ENCODE data around the gene METTL16. TPM values are rescaled to one million over a fixed set of nuclear protein-coding genes. Genes with fewer than 3 reads are reported as not detected.

The METTL16 gene
- total RNA-seq, 2 experiments from 2014 or later: 26.6 to 41.5 TPM

DNA sequence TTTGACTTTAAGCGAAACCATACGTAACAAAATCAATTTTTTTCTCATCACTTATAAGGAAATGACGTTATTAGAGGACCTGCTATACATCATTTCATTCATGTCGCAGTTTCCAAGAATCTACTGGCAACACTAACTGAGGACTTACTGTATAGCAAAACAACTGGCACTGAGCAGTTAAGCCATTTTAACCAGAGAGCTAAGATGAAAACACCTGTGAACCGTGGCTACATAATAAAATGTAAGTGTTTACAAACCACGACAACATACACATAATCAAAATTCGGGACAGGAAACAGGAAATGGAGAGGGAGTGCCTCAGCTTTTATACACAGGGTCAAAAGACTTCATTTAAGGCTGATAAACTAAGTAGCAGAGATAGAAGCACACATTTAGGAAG is 29.5 kb downstream of the METTL16 start:
- Histone ChIP-seq H3K79me2 (ENCODE audit: insufficient read depth, low read depth, low read length) (peaks cover 73% of the 10 kb centered on the region), H3K9me3 (ENCODE audit: low read length) (no peaks in the 10 kb centered on the region), H4K20me1 (ENCODE audit: insufficient read depth, low read length) (peaks cover 5% of the 10 kb centered on the region; the same call in 1 of the 2 replicates), H3K9me2 (ENCODE audit: insufficient read depth, low read length) (no peaks in the 10 kb centered on the region), H2AFZ (ENCODE audit: low read length) (no peak overlapping the region), H3K4me2 (ENCODE audit: low read length) (peak overlapping the region; percentile 30; the same call in 1 of the 2 replicates), H3K27ac (ENCODE audit: low read depth, low read length, poor library complexity, severe bottlenecking) (no peak overlapping the region), H3K4me3 (ENCODE audit: low read depth, low read length, poor library complexity, severe bottlenecking) (no peak overlapping the region), H3K4me1 (ENCODE audit: insufficient read depth, low read length, poor library complexity, severe bottlenecking) (peaks cover 13% of the 10 kb centered on the region), H3K36me3 (ENCODE audit: insufficient read depth, low read length) (peaks cover 49% of the 10 kb centered on the region)
- intact Hi-C loops (cut with micrococcal nuclease; ENCODE audit: unreplicated experiment): no loop called here
- CTCF ChIA-PET (ENCODE audit: unreplicated experiment): no interaction called here
- BruUV-seq (replicated peaks): no TSS peak
- no peak for TF ChIP-seq EZH2phosphoT487 (IDR thresholded peaks at IDR 0.05; ENCODE audit: borderline replicate concordance, low read depth, low read length)
- TF ChIP-seq, protein P1, sequence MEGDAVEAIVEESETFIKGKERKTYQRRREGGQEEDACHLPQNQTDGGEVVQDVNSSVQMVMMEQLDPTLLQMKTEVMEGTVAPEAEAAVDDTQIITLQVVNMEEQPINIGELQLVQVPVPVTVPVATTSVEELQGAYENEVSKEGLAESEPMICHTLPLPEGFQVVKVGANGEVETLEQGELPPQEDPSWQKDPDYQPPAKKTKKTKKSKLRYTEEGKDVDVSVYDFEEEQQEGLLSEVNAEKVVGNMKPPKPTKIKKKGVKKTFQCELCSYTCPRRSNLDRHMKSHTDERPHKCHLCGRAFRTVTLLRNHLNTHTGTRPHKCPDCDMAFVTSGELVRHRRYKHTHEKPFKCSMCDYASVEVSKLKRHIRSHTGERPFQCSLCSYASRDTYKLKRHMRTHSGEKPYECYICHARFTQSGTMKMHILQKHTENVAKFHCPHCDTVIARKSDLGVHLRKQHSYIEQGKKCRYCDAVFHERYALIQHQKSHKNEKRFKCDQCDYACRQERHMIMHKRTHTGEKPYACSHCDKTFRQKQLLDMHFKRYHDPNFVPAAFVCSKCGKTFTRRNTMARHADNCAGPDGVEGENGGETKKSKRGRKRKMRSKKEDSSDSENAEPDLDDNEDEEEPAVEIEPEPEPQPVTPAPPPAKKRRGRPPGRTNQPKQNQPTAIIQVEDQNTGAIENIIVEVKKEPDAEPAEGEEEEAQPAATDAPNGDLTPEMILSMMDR (conservative IDR thresholded peaks at IDR 0.05; ENCODE audit: low read length): no peak
- POLR2A ChIA-PET: no interaction called here
- no peak for DNase-seq (ENCODE audit: low spot score)

GRCh38 chr17:2481760-2482159 is 29.9 kb downstream of the METTL16 start:
- no peak overlapping the region for H3K27ac ChIP-seq (ENCODE audit: low read depth, low read length, poor library complexity, severe bottlenecking)
- peaks cover 5% of the 10 kb centered on the region; the same call in 1 of the 2 replicates for H4K20me1 ChIP-seq (ENCODE audit: insufficient read depth, low read length)
- H3K9me3 ChIP-seq (ENCODE audit: low read length): no peaks in the 10 kb centered on the region
- H3K36me3 ChIP-seq (ENCODE audit: insufficient read depth, low read length): peaks cover 51% of the 10 kb centered on the region
- ChIA-PET CTCF (ENCODE audit: unreplicated experiment) (no interaction called here), POLR2A (no interaction called here)
- peaks cover 69% of the 10 kb centered on the region for H3K79me2 ChIP-seq (ENCODE audit: insufficient read depth, low read depth, low read length)
- BruUV-seq (replicated peaks): no TSS peak
- peaks cover 13% of the 10 kb centered on the region for H3K4me1 ChIP-seq (ENCODE audit: insufficient read depth, low read length, poor library complexity, severe bottlenecking)
- intact Hi-C loops (cut with micrococcal nuclease; ENCODE audit: unreplicated experiment): no loop called here
- no peak for DNase-seq (ENCODE audit: low spot score)
- TF ChIP-seq, protein P1 (conservative IDR thresholded peaks at IDR 0.05; ENCODE audit: low read length): no peak
- no peak for TF ChIP-seq EZH2phosphoT487 (IDR thresholded peaks at IDR 0.05; ENCODE audit: borderline replicate concordance, low read depth, low read length)
- no peak overlapping the region for H2AFZ ChIP-seq (ENCODE audit: low read length)
- H3K9me2 ChIP-seq (ENCODE audit: insufficient read depth, low read length): no peaks in the 10 kb centered on the region
- no peak overlapping the region for H3K4me2 ChIP-seq (ENCODE audit: low read length)
- no peak overlapping the region for H3K4me3 ChIP-seq (ENCODE audit: low read depth, low read length, poor library complexity, severe bottlenecking)

DNA sequence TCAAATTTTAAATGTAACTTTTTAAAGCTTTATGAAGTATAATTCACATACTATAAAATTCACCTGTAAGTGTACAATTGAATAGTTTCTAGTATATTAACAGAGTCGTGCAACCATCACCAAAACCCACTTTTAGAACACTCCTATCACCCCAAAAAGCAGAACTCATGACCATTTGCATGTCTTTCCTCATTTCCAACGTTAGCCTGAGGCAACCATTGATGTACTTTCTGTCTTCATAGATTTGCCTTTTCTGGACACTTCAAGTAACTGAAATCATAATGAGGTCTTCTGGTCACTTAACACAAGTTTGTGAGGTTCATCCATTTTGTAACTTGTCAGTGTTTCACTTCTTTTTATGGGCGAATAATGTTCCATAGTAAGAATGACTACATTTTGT is 33.2 kb downstream of the METTL16 start:
- ChIA-PET POLR2A (interaction anchor here (0.6 kb wide), 3 partner anchors 46 to 759 kb away, joined by 5 to 6 read pairs (median 5); no protein-coding TSS in a partner anchor), CTCF (ENCODE audit: unreplicated experiment) (no interaction called here)
- Histone ChIP-seq H4K20me1 (ENCODE audit: insufficient read depth, low read length) (peaks cover 5% of the 10 kb centered on the region; the same call in 1 of the 2 replicates), H3K36me3 (ENCODE audit: insufficient read depth, low read length) (peaks cover 77% of the 10 kb centered on the region), H3K4me1 (ENCODE audit: insufficient read depth, low read length, poor library complexity, severe bottlenecking) (peaks cover 13% of the 10 kb centered on the region), H3K4me2 (ENCODE audit: low read length) (no peak overlapping the region), H3K4me3 (ENCODE audit: low read depth, low read length, poor library complexity, severe bottlenecking) (no peak overlapping the region), H3K79me2 (ENCODE audit: insufficient read depth, low read depth, low read length) (peaks cover 43% of the 10 kb centered on the region), H3K9me2 (ENCODE audit: insufficient read depth, low read length) (no peaks in the 10 kb centered on the region), H2AFZ (ENCODE audit: low read length) (no peak overlapping the region), H3K27ac (ENCODE audit: low read depth, low read length, poor library complexity, severe bottlenecking) (no peak overlapping the region), H3K9me3 (ENCODE audit: low read length) (no peaks in the 10 kb centered on the region)
- DNase-seq (ENCODE audit: low spot score): no peak
- TF ChIP-seq EZH2phosphoT487 (IDR thresholded peaks at IDR 0.05; ENCODE audit: borderline replicate concordance, low read depth, low read length): no peak
- TF ChIP-seq, protein P1 (conservative IDR thresholded peaks at IDR 0.05; ENCODE audit: low read length): no peak
- BruUV-seq (replicated peaks): no TSS peak
- intact Hi-C loops (cut with micrococcal nuclease; ENCODE audit: unreplicated experiment): no loop called here
